IPS-NIHi7 (cell line): ENCODE measurements around the gene GSG1.

ENCODE experiments used
- DNase-seq: peaks from one replicate; pipeline ENCODE4 v3.0.0; 2012; ENCODE audit warnings: mixed read lengths; ENCODE audit errors: extremely low spot score

GSG1 gene

DNA sequence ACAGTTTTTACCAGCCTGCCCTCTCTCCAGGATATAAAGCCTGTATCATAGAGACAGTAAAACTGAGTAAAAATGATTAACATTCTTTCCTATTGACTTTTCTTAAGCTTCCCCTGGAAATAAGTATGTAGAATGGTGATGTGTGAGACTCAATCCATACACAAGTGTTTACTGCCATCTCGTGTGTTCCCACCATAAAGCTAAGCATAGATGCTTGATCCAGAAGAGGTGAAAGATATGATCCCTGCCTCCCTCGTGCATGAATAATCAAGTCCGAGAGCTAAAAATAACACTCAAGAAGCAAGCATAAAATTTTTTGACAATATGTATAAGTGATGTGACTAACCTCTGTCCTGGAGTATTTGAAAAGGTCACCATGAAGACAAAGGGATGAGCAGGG, 16.9 kb upstream of the GSG1 start:
- no peak for DNase-seq

- DNase-seq: no peak
Observed at GRCh38 chr12:13119826-13120225, 16.4 kb upstream of the GSG1 start.

DNA sequence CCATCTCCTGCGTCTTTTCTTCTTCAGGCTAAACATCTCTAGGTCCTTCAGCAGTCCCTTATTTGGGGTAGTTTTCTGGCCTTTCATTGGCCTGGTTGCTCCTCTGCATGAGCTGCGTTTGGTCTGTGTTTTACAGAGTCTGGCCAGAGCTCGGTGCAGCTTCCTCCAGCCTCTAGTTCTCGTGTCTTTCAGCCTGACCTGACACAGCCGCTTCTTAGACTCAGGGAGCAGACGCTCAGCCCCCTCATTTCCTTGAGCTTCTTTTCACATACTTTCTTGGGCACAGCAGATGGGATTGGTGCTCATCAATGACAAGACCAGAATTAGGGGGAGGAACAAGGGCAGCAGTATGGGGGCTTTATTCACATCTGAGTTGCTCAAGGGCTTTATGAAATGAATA, 13.6 kb upstream of the GSG1 start:
- DNase-seq: no peak

- DNase-seq: no peak
Observed at GRCh38 chr12:13116259-13116658, 12.8 kb upstream of the GSG1 start.

DNA sequence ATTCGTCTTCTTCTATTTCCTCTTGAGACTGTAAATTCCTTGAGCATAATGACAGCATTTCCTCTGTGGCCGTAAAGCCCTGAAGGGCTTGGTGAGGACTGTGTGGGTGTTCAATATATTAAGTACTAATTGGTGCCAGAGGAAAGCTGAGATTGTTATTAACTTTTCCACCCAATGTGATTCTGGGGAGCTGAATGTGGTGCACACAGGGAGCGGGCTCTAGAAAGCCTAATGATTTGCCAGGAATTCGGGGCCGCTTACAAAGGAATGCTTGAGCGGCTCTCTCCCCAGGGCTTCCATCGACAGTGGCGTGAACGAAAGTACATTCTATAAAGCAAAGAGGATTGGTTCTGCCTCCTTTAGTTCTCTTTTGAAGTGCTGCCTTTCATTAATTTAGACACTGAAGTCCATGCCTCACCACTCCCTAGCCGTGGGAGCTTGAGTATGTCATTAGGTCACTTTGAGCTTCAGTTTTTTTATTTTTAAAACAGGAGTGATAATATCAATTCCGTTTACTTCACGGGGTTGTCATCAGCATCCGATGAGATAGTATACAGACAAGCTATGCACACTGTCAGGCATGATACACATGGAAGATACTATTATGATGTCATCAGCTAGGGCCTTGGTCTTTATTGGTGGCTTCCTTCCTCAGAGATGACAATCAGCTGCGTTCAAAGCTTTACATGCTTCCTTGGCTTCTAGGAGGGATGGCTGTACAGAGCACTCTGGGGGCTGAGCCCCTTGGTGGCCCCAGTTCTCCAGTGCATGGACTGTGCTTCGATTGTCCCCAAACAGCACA, 11.0 kb upstream of the GSG1 start:
- peak; percentile 35 for DNase-seq

- no peak for DNase-seq
Observed at GRCh38 chr12:13112968-13113367, 9.5 kb upstream of the GSG1 start.

- DNase-seq: no peak
Observed at GRCh38 chr12:13106666-13107065, 3.2 kb upstream of the GSG1 start.

DNA sequence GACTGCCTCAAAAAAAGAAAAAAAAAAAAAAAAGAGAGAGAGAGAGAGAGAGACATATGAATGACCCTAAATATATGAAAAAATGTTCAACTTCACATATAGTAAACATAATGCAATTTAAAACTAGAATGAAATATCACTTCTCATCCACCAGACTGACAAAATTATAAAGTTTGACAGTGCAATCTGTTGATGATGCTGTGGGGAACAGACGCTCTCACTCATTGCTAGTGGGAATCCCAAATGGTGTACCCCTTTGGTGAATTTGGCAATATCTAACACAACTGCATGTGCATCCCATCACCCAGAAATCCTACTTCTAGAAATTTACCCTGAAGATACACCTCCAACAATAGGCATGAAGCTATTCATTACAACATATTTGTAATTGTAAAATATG, 2.3 kb upstream of the GSG1 start:
- DNase-seq: no peak

DNA sequence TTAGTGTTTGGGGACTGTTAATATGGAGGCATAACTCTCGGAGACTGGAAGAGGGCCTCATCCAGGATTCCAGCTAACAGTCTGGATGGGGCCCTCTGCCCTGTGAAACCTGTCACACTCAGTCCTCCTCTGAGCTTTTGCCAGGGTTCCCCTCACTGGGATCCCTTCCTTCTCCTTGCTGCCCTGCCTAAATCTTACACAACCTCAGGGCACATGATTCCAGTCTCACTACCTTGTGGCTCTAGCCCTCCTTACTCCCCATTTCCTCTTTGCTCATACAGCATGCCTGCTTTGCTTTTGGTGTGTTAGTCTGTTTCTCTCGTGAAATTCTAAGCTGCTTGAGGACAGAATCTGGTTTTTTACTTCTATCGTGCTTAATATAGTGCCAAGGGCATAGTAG, 942 bp upstream of the GSG1 start:
- no peak for DNase-seq

DNA sequence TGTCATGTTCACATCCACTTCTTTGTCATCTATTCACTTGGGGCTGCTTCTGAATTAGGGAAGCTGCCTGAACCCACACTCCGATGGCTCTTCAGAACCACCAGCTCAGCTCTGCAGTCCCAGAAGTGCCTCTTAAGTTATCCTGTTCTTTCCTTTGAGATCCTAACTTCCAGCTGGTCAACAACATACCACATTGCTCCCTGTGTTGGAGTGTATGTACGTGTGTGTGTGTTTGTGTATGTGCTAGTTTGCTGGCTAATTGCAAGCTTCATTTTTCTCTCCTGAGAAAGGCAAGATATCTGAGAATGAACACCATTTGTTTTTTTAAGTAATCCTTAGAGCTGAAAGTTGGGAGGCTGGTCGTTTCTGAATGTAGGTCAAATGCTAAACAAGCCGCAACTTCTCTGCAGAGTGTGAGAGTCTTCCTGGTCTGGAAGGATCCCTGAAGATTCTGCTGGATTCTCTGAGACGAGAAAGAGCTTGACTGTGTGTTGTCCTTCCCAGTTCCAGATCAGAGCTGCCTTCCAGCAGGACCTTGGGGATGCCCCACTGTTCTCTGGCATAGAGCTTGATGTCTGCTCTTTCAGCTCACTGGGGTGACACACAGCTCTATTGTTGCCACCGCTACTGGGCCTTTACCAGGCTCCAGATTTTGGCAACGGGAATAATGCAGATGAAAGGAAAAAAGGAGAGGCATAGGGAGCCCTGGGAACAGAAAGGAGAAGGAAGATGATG, 839 bp downstream of the GSG1 start:
- no peak for DNase-seq

DNA sequence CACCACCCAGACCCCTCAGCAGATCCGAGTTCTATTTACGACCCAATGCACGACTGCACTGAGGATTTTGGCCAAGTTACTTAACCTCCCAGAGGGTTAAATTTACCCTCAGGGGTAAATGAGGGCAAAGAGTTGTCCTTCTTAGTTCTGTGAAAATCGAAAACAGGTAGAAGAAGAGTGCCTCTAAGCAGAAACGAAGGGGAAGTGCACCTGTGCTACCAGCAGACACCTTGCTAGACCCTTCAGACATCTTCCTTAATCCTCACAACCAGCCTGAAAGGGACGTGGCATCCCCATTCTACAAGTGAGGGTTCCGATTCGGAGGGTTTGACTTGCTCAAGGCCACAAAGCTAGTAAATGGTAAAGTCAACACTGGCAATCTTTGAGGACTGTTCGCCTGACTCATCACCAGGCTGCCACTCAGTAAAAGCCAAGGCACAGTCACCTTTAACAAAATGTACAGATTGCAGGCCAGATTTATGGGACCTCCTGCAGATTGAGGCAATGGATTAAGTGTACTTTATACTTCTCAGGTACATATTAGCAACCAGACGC, 1.6 kb downstream of the GSG1 start:
- no peak for DNase-seq

- peak; percentile 88 for DNase-seq
Observed at GRCh38 chr12:13100882-13101769, 2.3 kb downstream of the GSG1 start.

DNA sequence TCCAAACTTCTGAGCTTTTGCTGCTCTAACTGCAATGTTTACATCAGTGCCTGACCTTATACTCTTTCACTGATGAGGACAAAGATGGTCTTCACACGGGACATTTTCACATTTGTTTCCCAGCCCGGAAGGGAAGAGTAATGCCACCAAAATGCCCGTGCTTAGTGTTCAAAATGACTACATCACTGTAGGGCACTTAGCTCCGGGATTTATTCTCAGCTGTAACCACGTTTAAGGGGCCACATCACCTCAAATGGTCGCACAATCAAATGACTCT, 2.9 kb downstream of the GSG1 start:
- no peak for DNase-seq

DNA sequence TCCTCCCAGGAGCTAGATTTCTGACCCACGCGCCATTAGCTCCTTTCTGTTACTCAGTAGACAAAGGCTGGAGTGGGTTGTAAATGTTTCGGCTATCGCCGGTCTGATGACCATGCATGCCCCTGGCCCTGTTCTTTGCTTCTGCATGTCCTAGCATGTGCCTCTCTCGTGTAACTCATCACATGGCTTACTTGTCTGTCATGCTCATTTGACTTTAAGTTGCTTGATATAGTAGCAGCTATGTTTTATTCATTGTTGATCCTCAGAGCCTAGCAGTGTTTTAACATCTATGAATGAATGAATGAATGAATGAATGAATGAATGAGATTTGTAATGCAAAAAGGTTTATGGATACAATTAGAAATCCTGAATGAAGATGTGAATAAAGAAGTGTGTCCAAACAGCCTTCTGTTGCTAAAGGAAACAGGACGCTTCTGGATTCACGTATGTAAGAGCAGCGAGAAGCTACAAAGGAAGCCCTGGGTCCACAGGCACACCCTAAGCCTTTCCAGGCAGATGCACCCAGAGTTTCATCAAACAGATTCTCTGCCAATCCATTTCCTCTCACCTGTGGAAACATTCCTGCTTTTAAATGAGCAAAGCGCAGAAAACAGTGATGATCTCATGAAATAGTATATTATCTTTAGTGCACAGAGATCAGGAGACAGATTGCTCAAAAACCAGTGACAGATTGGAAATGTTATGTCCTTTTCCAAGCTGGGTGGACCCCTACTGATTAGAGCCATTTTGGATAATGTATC, 3.4 kb downstream of the GSG1 start:
- DNase-seq: no peak

DNA sequence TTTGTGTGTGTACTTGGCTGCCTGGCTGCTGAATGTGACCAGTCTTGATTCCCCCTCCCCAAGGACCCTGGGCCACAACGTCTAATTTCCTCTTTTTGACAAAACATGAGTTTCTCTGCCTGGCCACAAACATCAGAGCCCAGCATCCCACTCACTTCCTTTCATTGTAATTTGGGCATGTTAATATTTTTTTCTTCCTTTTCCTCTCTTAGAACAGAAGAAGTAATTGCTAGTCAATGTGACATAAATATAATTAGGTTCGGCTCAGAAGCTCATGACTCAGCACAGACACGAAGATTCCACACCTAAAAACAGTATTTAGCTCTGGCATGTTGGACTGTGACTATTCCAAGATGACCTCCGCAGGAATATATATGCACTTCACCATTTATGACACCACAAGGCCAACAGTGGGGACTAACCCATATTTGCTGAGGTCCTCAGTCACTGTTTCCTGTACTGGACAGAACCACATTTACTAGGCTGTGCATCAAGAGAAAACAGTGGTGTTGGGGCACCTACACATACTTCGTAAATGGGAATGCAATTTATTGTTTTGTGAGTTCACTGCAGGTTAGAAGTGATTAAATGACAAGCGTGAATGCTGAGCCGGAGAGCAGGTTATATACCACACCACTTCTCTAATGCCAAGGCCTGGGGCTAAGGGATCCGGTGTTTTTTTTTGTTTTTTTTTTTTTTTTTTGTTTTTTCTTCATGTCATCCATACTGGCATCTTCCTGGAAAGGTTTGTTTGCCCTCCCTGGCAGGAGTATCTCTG, 4.2 kb downstream of the GSG1 start:
- DNase-seq: no peak

DNA sequence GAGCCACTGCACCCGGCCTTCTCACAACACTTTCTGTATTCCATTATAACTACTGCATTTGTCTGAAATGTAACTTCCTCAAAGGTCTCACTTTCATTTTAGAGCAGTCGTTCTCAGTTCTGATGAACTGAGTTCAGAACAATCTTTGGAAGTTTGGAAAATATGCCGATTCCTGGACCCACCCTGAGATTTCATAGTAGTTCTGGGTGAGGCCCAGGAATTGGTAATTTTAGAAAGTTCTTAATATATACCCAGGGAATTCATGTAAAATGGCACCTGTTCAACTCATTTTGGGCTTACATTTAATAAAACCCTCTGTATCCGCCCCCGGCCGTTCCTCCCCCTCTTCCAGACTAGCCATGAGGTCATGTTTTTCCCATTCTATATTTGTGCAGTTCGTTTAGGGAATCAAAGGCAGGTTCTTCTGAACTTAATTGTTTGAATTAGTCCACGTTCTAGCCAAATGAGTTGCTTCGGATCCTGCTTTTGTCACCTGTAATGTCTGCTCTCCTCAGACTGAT, 5.9 kb downstream of the GSG1 start:
- no peak for DNase-seq

GRCh38 chr12:13095266-13095995, 8.0 kb downstream of the GSG1 start:
- no peak for DNase-seq

DNA sequence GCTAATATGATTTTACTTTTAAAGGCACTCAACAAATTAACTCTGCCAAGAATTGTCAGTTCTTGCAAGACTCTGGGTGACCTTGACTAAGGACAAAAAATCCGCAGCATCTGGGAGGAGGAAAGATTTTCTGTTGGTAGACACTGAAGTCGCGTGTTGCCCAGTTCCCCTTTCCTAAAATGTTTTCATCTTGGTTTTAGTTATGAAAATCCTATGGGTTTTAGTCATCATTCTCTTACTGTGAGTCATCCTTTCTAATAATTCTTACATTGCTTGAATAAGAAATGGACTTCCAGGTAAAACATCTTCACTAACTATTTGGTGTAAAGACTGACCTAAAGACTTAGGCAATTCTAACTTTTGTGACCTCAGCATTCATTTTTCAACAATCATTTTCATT, 9.1 kb downstream of the GSG1 start:
- DNase-seq: no peak

DNA sequence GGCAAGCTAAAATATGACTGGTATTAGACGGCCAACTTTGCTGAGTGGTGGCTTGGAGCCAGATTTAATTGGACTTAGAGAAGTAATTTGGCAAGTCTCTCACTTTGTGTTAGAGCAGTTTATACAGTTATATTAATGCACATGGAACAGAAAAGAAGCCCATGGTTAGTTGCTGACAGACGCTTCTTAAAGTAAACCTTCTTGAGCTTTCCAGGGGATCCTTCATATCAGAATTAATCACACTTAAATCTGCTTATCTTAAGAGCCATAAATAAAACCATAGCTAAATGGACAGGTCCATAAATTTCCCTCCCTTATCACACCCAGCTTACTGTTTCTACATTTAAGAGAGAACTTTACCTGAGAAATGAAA, 9.6 kb downstream of the GSG1 start:
- no peak for DNase-seq
